HG03064 (cell line): ENCODE data around the gene TP53BP2.
"Not testable (repeated sequence)": the region's sequence is repeated elsewhere in the genome, so short reads cannot be mapped to it uniquely, and the experiment has no call there.

Experiments used
- ATAC-seq: cut with Tn5 transposase; IDR thresholded peaks from one replicate; pipeline ENCODE4 v1.9.1; 2021; ENCODE audit warnings: low read depth; ENCODE audit not compliant: unreplicated experiment

Gene TP53BP2

GRCh38 chr1:223748405-223748772 lies 97.4 kb downstream of the TP53BP2 start:
- no peak for ATAC-seq

GRCh38 chr1:223747838-223748335 lies 97.9 kb downstream of the TP53BP2 start:
- ATAC-seq: no peak

- no peak for ATAC-seq
These were observed 100.0 kb downstream of the TP53BP2 start for GRCh38 chr1:223745731-223746130.

GRCh38 chr1:223742856-223743517 lies 102.8 kb downstream of the TP53BP2 start:
- ATAC-seq: no peak

GRCh38 chr1:223741861-223742260 lies 103.9 kb downstream of the TP53BP2 start:
- no peak for ATAC-seq

GRCh38 chr1:223740038-223740736 lies 105.6 kb downstream of the TP53BP2 start:
- ATAC-seq: not testable (repeated sequence)

GRCh38 chr1:223739366-223740037 lies 106.2 kb downstream of the TP53BP2 start:
- ATAC-seq: no peak

- no peak for ATAC-seq
These were observed 107.0 kb downstream of the TP53BP2 start for GRCh38 chr1:223738465-223739365.

GRCh38 chr1:223737342-223737741 lies 108.4 kb downstream of the TP53BP2 start:
- ATAC-seq: no peak

- ATAC-seq: not testable (repeated sequence)
These were observed 109.1 kb downstream of the TP53BP2 start for GRCh38 chr1:223736638-223737037.

GRCh38 chr1:223733898-223734852 lies 111.6 kb downstream of the TP53BP2 start:
- no peak for ATAC-seq

- no peak for ATAC-seq
These were observed 112.6 kb downstream of the TP53BP2 start for GRCh38 chr1:223732993-223733798.

GRCh38 chr1:223731133-223731770 lies 114.5 kb downstream of the TP53BP2 start:
- ATAC-seq: no peak

- ATAC-seq: no peak
These were observed 115.1 kb downstream of the TP53BP2 start for GRCh38 chr1:223730479-223731132.

- ATAC-seq: no peak
These were observed 115.8 kb downstream of the TP53BP2 start for GRCh38 chr1:223729906-223730305.
